K562 (cell line): Measurements from ENCODE around the gene DHTKD1. TPM values are rescaled to one million over a fixed set of nuclear protein-coding genes. Genes with fewer than 3 reads are reported as not detected.

Source experiments
- KAT7 ChIP-seq: sonication (generic); formaldehyde crosslinking; IDR thresholded peaks from 2 replicates; pipeline ENCODE4 v1.8.0; 2022; ENCODE audit warnings: missing genetic modification reagents, mild to moderate bottlenecking, borderline replicate concordance
- PHF20 ChIP-seq: fragments of 450-650 bp; IDR thresholded peaks from 2 replicates; pipeline ENCODE4 v1.6.1; 2018; ENCODE audit not compliant: partially characterized antibody
- SRSF1 ChIP-seq: fragments of 200-400 bp; formaldehyde crosslinking; IDR thresholded peaks from 2 replicates; pipeline ENCODE4 v1.6.1; 2017; ENCODE audit warnings: mild to moderate bottlenecking, low read depth, low read length, moderate library complexity
- U2AF2 ChIP-seq: fragments of 200-400 bp; formaldehyde crosslinking; optimal IDR thresholded peaks from 2 replicates; pipeline ENCODE3; 2017; ENCODE audit warnings: low read depth, mild to moderate bottlenecking, low read length
- ZNF146 ChIP-seq: IDR thresholded peaks from one replicate; pipeline ENCODE4 v1.6.1; 2018; ENCODE audit warnings: missing compliant biosample characterization; ENCODE audit not compliant: unreplicated experiment
- ZNF518B ChIP-seq: fragments of 250-450 bp; sonication (Bioruptor Pico); IDR thresholded peaks from 2 replicates; pipeline ENCODE4 v1.5.0; 2021; ENCODE audit warnings: mild to moderate bottlenecking, moderate library complexity
- ZNF561 ChIP-seq: fragments of 450-650 bp; formaldehyde crosslinking; conservative IDR thresholded peaks from 2 replicates; pipeline ENCODE4 v1.4.0; 2020; ENCODE audit warnings: mild to moderate bottlenecking, moderate library complexity
- ZNF717 ChIP-seq: fragments of 250-450 bp; sonication (Bioruptor Pico); IDR thresholded peaks from 2 replicates; pipeline ENCODE4 v1.5.0; 2021
- ZNF76 ChIP-seq: fragments of 250-450 bp; sonication (Bioruptor Pico); IDR thresholded peaks from 2 replicates; pipeline ENCODE4 v1.4.0; 2020; ENCODE audit warnings: mild to moderate bottlenecking, moderate library complexity, borderline replicate concordance
- polyA plus RNA-seq, 8 experiments: library from polyadenylated mRNA; depleted of rRNA in 4 of 8; stranded (reverse) in 5 of 8; unstranded in 3 of 8; fragments of >200 nt; fragmentation: Nextera tagmentation in 2 of 8; fragmentation: Illumina TruSeq in 1 of 8; extraction: Ambion mirVana in 2 of 8; extraction: Trizol in 1 of 8; gene quantifications; 2 replicates each; pipeline versions ENCODE4 v1.2.1 to v1.2.3, GENCODE V29; 2011 to 2014; ENCODE audit warnings: inconsistent platforms in 1 of 8, missing spikeins in 1 of 8
- total RNA-seq, 7 experiments: library from RNA; depleted of rRNA in 6 of 7; stranded (reverse); fragments of >200 nt in 6 of 7; fragmentation: Illumina TruSeq in 2 of 7; extraction: Trizol in 2 of 7; gene quantifications; 2 replicates each; pipeline versions ENCODE4 v1.2.1 to v1.2.3, GENCODE V29; 2011 to 2021; ENCODE audit warnings: low replicate concordance in 1 of 7
- TF ChIP-seq, protein P1 (sequence below): fragments of 450-650 bp; IDR thresholded peaks from 2 replicates; pipeline ENCODE4 v1.7.0; 2016; ENCODE audit warnings: borderline replicate concordance
- TF ChIP-seq, protein P2 (sequence below): sonication (generic); formaldehyde crosslinking; IDR thresholded peaks from 2 replicates; pipeline ENCODE4 v1.8.0; 2022; ENCODE audit warnings: mild to moderate bottlenecking, missing genetic modification reagents

The DHTKD1 gene
- total and polyA plus RNA-seq, 9 of the 15 experiments (the other 6 are each of a cell fraction or from before 2014, with no cell fraction given): 3.1 to 19.7 (median 6.8) TPM

- TF ChIP-seq ZNF518B (CRISPR knock-in tag): no peak
- no peak for TF ChIP-seq KAT7 (CRISPR knock-in tag)
- TF ChIP-seq, protein P1, sequence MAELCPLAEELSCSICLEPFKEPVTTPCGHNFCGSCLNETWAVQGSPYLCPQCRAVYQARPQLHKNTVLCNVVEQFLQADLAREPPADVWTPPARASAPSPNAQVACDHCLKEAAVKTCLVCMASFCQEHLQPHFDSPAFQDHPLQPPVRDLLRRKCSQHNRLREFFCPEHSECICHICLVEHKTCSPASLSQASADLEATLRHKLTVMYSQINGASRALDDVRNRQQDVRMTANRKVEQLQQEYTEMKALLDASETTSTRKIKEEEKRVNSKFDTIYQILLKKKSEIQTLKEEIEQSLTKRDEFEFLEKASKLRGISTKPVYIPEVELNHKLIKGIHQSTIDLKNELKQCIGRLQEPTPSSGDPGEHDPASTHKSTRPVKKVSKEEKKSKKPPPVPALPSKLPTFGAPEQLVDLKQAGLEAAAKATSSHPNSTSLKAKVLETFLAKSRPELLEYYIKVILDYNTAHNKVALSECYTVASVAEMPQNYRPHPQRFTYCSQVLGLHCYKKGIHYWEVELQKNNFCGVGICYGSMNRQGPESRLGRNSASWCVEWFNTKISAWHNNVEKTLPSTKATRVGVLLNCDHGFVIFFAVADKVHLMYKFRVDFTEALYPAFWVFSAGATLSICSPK: no peak
- TF ChIP-seq U2AF2: no peak
- TF ChIP-seq ZNF146 (CRISPR knock-in tag): no peak
- TF ChIP-seq PHF20: no peak
- no peak for TF ChIP-seq ZNF717 (CRISPR knock-in tag)
- TF ChIP-seq SRSF1: no peak
- no peak for TF ChIP-seq ZNF561 (CRISPR knock-in tag)
- TF ChIP-seq, protein P2, sequence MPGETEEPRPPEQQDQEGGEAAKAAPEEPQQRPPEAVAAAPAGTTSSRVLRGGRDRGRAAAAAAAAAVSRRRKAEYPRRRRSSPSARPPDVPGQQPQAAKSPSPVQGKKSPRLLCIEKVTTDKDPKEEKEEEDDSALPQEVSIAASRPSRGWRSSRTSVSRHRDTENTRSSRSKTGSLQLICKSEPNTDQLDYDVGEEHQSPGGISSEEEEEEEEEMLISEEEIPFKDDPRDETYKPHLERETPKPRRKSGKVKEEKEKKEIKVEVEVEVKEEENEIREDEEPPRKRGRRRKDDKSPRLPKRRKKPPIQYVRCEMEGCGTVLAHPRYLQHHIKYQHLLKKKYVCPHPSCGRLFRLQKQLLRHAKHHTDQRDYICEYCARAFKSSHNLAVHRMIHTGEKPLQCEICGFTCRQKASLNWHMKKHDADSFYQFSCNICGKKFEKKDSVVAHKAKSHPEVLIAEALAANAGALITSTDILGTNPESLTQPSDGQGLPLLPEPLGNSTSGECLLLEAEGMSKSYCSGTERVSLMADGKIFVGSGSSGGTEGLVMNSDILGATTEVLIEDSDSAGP: no peak
- no peak for TF ChIP-seq ZNF76 (CRISPR knock-in tag)
These were observed at the start of gene DHTKD1 (continued) for GRCh38 chr10:12068449-12069269.
